ENCODE data around the gene JUND. TPM values are rescaled to one million over a fixed set of nuclear protein-coding genes. Genes with fewer than 3 reads are reported as not detected.

JUND gene
- total RNA-seq, 4 donors from 2014 or later: 241 to 573 (median 297) TPM

DNA sequence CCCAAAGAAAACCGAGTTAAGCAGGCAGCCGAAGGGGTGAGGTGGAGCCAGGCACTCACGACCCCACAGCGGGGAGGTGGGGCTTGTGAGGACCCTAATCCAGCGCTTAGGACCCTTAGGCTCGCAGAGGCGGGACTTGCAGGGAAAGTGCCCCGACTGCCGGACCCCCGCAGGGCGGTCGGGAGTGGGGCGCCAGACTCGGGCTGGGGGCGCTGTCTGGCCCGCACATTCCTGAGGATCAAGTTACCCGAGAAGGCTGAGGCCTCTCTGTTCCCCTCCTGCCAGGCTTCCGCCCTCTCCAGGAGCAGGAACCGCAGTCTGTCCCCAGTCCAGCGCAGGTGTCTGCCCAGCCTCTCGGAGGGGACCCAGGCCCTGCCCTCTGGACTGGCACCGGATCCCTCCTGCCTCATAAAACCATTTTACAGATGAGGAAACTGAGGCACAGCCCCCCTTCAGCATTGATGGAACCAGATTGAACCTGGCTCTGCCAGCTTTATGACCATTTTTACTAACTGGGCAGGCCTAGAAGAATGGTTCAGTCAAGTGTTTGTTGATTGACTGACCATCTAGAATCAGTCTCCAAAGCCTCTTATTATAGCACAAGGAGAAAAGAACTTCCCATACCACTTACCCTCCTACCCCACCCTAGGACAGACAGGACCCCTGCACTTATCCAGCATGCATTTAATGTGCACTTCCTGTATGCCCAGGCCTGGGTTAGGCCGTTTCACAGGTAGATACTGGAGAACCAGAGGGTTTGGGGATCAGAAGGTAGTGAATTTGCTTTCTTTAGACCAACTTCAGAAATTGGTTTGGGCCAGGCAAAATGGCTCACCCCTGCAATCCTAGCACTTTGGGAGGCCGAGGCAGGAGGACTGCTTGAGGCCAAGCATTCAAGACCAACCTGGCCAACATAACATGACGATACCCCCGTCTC lies 6.7 kb upstream of the JUND start:
- ATAC-seq: no peak
- Histone ChIP-seq H3K4me1 (peaks cover 0 to 50% (median 18%) of the 10 kb centered on the region in 3 donors), H3K9me3 (no peaks in the 10 kb centered on the region), H3K27ac (peak overlapping the region in 3 of 4 donors; percentile 68 to 99 (median 72)), H3K27me3 (no peaks in the 10 kb centered on the region), H3K4me3 (no peak overlapping the region), H3K36me3 (no peaks in the 10 kb centered on the region)
- 67% methylated on average over 6 of the region's 26 CpGs; no CpG with 5 or more reads in 1 of the 2 donors for WGBS, 2 donors (ENCODE audit: low coverage in 1 of 2)
- TF ChIP-seq, protein P1, sequence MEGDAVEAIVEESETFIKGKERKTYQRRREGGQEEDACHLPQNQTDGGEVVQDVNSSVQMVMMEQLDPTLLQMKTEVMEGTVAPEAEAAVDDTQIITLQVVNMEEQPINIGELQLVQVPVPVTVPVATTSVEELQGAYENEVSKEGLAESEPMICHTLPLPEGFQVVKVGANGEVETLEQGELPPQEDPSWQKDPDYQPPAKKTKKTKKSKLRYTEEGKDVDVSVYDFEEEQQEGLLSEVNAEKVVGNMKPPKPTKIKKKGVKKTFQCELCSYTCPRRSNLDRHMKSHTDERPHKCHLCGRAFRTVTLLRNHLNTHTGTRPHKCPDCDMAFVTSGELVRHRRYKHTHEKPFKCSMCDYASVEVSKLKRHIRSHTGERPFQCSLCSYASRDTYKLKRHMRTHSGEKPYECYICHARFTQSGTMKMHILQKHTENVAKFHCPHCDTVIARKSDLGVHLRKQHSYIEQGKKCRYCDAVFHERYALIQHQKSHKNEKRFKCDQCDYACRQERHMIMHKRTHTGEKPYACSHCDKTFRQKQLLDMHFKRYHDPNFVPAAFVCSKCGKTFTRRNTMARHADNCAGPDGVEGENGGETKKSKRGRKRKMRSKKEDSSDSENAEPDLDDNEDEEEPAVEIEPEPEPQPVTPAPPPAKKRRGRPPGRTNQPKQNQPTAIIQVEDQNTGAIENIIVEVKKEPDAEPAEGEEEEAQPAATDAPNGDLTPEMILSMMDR (IDR thresholded peaks at IDR 0.05): no peak
- no peak for TF ChIP-seq POLR2AphosphoS5 (IDR thresholded peaks at IDR 0.05)
- TF ChIP-seq EP300 (IDR thresholded peaks at IDR 0.05): no peak
- TF ChIP-seq POLR2A (IDR thresholded peaks at IDR 0.05): no peak

DNA sequence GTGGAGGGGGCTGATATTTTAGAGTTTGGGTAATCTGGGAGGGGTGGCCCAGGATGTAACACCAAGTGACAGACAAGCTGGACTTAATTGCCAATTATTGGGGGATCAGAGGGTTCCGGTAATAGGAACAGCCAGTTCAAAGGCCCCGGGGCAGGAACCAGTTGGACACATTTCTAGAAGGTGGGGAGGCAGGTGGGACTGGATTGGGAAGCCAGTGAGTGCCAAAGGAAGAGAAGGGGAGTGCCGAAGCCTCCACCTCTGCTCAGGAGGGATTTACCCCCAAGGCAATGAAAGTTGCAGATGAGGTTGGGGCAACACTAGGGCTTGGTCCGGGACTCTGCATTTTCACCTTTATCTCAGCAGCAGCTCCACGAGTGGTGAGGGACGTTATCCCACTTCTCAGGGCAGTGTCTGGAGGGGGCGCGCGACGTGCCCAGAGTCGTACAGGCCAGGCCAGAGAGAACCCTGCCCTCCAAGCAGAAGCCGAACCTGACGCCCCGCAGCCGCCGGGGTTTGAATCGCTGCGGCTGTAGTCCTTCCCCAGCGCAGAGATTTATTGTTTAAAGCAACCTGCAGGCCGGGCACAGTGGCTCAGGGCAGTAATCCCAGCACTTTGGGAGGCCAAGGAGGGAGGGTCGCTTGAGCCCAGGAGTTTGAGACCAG lies 5.7 kb upstream of the JUND start:
- 79 to 83% methylated on average over 2 to 3 of the region's 21 CpGs for WGBS, 2 donors (ENCODE audit: low coverage in 1 of 2)
- Histone ChIP-seq H3K4me1 (peaks cover 5 to 51% (median 22%) of the 10 kb centered on the region in 3 donors), H3K9me3 (no peaks in the 10 kb centered on the region), H3K27me3 (no peaks in the 10 kb centered on the region), H3K27ac (peak overlapping the region in 3 of 4 donors; percentile 68 to 99 (median 72)), H3K4me3 (no peak overlapping the region), H3K36me3 (no peaks in the 10 kb centered on the region)
- ATAC-seq: no peak
- TF ChIP-seq EP300 (IDR thresholded peaks at IDR 0.05): no peak
- TF ChIP-seq, protein P1 (IDR thresholded peaks at IDR 0.05): no peak
- TF ChIP-seq POLR2AphosphoS5 (IDR thresholded peaks at IDR 0.05): no peak
- TF ChIP-seq POLR2A (IDR thresholded peaks at IDR 0.05): no peak

DNA sequence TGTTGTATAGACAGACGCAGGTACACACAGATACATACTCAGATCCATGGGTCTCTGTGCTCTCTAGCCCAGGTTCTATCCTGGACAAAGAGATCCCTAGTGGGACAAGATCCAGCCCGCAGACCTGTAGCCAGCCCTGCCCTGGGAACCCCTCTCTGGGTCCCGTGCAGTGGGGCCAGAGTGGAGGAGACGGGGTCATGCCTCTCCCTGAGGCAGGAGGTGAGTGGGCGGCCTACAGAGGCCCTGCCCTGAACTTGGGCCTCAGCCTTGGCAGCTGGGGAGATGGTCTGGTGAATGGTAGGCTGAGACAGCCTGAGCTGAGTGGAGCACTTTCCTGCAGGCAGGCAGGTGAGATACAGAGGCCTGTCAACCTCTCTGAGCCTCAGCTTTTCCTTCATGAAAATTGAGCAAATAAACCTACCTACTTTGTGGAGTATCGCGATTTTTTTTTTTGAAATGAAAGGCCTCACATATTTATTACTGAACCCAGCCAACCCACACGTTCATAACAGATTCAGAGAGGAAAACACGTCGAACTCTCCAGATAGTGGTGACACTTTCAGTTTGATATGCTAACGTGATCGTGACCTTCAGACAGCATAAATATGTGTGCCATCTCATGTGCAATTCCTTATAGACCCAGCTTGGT lies 3.4 kb upstream of the JUND start:
- Histone ChIP-seq H3K9me3 (no peaks in the 10 kb centered on the region), H3K4me3 (no peak overlapping the region), H3K36me3 (no peaks in the 10 kb centered on the region), H3K4me1 (peaks cover 5 to 34% (median 12%) of the 10 kb centered on the region in 3 donors), H3K27ac (peak overlapping the region in 3 of 4 donors; percentile 2 to 60 (median 59)), H3K27me3 (no peaks in the 10 kb centered on the region)
- no peak for TF ChIP-seq POLR2A (IDR thresholded peaks at IDR 0.05)
- TF ChIP-seq, protein P1 (IDR thresholded peaks at IDR 0.05): no peak
- TF ChIP-seq EP300 (IDR thresholded peaks at IDR 0.05): no peak
- no peak for TF ChIP-seq POLR2AphosphoS5 (IDR thresholded peaks at IDR 0.05)
- ATAC-seq: no peak
- 52 to 64% methylated on average over 7 to 8 of the region's 12 CpGs for WGBS, 2 donors (ENCODE audit: low coverage in 1 of 2)

DNA sequence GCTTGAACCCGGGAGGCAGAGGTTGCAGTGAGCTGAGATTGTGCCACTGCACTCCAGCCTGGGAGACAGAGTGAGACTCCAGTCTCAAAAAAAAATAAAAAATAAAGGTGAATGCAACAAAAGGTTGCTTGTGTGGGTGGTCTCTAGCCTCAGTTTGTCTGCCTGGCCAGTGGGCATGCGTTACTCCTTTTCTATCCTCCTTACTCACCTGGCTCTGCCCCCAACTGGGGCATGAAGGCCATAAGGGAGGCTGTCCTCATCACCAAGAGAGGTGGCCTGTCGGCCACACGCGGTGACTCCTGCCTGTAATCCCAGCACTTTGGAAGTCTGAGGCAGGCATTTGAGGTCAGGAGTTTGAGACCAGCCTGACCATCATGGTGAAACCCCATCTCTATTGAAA lies 1.9 kb upstream of the JUND start:
- no peak overlapping the region for H3K4me3 ChIP-seq
- no peaks in the 10 kb centered on the region for H3K27me3 ChIP-seq
- H3K27ac ChIP-seq: peak overlapping the region; percentile 89 to 100 (median 100)
- TF ChIP-seq POLR2A (IDR thresholded peaks at IDR 0.05): no peak
- peaks cover 0 to 8% of the 10 kb centered on the region in 2 donors for H3K36me3 ChIP-seq
- no peaks in the 10 kb centered on the region for H3K9me3 ChIP-seq
- WGBS, 2 donors (ENCODE audit: low coverage in 1 of 2): 96 to 98% methylated on average over 4 to 5 of the region's 5 CpGs
- H3K4me1 ChIP-seq: peaks cover 5 to 40% (median 20%) of the 10 kb centered on the region in 3 donors
- ATAC-seq: no peak

DNA sequence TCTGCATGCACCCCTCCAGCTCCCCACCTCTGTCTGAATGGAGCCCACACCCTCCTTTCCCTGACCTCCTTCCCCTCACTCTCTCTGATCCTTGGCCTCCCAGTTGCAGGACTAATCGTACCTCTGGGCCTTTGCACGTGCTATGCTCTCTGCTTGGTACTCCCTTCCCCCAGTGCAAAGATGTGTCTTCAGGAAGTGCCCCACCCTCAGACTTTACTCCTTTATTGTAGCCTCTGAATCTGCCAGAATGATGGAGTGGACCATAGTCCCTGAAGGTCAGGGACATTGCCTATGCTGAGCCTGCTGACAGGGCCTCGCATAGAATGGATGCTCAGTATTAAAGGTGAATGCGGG lies 1.3 kb upstream of the JUND start:
- H3K27ac ChIP-seq: peak overlapping the region; percentile 89 to 100 (median 100)
- no peak for ATAC-seq
- peaks cover 0 to 13% of the 10 kb centered on the region in 2 donors for H3K36me3 ChIP-seq
- H3K4me1 ChIP-seq: peaks cover 5 to 41% (median 25%) of the 10 kb centered on the region in 3 donors
- H3K27me3 ChIP-seq: no peaks in the 10 kb centered on the region
- TF ChIP-seq, protein P1 (IDR thresholded peaks at IDR 0.05): no peak
- TF ChIP-seq POLR2A (IDR thresholded peaks at IDR 0.05): no peak
- TF ChIP-seq POLR2AphosphoS5 (IDR thresholded peaks at IDR 0.05): no peak
- no peak for TF ChIP-seq EP300 (IDR thresholded peaks at IDR 0.05)
- H3K9me3 ChIP-seq: no peaks in the 10 kb centered on the region
- WGBS, 2 donors (ENCODE audit: low coverage in 1 of 2): 53 to 62% methylated on average over 3 to 4 of the region's 4 CpGs
- peak overlapping the region in 1 of 2 donors; percentile 99 for H3K4me3 ChIP-seq

All from gastroesophageal sphincter (tissue), 4 donors.